Measurements from ENCODE around the gene UNC45B.

UNC45B gene

DNA sequence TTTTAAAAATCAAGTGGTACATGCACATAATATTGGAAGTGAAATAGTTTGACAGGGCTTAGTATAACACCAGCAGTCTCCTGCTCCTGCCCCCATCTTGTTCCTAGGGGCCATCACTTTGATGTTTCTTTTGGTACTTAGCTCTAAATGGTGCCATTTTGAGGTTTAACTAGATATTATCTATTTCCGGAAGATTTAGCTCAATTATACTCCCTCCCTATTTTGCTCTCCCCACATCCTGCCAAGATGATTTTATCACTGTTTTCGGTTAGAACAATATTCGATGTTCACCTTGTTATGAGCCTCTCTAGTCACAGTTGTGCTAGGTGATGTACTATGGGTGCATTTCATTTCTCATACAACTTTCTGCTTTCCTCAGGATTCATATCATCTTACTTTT, 66.6 kb downstream of the UNC45B start:
- Histone ChIP-seq H3K4me2 (ENCODE audit: low read length) (no peak overlapping the region), H3K27me3 (ENCODE audit: control insufficient read depth, low read length) (peaks cover 17% of the 10 kb centered on the region), H4K20me1 (ENCODE audit: control insufficient read depth, insufficient read depth, low read depth, low read length) (no peaks in the 10 kb centered on the region), H3F3A (ENCODE audit: control insufficient read depth, insufficient read depth) (no peaks in the 10 kb centered on the region), H3K9me3 (ENCODE audit: control insufficient read depth, insufficient read depth, low read length) (no peaks in the 10 kb centered on the region), H3K4me3 (ENCODE audit: low read length) (no peak overlapping the region), H3K4me1 (ENCODE audit: control insufficient read depth, low read length) (no peaks in the 10 kb centered on the region), H3K36me3 (ENCODE audit: control insufficient read depth, low read length) (no peaks in the 10 kb centered on the region), H3K79me2 (ENCODE audit: control insufficient read depth, low read length) (no peaks in the 10 kb centered on the region), H3K27ac (ENCODE audit: low read depth, low read length) (no peak overlapping the region), H3K9me2 (replicated peaks; ENCODE audit: control insufficient read depth, low read length) (no peaks in the 10 kb centered on the region)
- no peak for TF ChIP-seq EZH2phosphoT487 (IDR thresholded peaks at IDR 0.05; ENCODE audit: borderline replicate concordance, low read length)
- TF ChIP-seq, protein P1, sequence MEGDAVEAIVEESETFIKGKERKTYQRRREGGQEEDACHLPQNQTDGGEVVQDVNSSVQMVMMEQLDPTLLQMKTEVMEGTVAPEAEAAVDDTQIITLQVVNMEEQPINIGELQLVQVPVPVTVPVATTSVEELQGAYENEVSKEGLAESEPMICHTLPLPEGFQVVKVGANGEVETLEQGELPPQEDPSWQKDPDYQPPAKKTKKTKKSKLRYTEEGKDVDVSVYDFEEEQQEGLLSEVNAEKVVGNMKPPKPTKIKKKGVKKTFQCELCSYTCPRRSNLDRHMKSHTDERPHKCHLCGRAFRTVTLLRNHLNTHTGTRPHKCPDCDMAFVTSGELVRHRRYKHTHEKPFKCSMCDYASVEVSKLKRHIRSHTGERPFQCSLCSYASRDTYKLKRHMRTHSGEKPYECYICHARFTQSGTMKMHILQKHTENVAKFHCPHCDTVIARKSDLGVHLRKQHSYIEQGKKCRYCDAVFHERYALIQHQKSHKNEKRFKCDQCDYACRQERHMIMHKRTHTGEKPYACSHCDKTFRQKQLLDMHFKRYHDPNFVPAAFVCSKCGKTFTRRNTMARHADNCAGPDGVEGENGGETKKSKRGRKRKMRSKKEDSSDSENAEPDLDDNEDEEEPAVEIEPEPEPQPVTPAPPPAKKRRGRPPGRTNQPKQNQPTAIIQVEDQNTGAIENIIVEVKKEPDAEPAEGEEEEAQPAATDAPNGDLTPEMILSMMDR (IDR thresholded peaks at IDR 0.05; ENCODE audit: low read depth, low read length, poor library complexity, severe bottlenecking), result no peak

- H3K36me3 ChIP-seq (ENCODE audit: control insufficient read depth, low read length), result no peaks in the 10 kb centered on the region
- no peaks in the 10 kb centered on the region for H4K20me1 ChIP-seq (ENCODE audit: control insufficient read depth, insufficient read depth, low read depth, low read length)
- H3K9me2 ChIP-seq (replicated peaks; ENCODE audit: control insufficient read depth, low read length), result no peaks in the 10 kb centered on the region
- no peak overlapping the region for H3K27ac ChIP-seq (ENCODE audit: low read depth, low read length)
- H3K79me2 ChIP-seq (ENCODE audit: control insufficient read depth, low read length), result no peaks in the 10 kb centered on the region
- no peaks in the 10 kb centered on the region for H3K4me1 ChIP-seq (ENCODE audit: control insufficient read depth, low read length)
- no peak overlapping the region for H3K4me3 ChIP-seq (ENCODE audit: low read length)
- TF ChIP-seq, protein P1 (IDR thresholded peaks at IDR 0.05; ENCODE audit: low read depth, low read length, poor library complexity, severe bottlenecking), result no peak
- no peak for TF ChIP-seq EZH2phosphoT487 (IDR thresholded peaks at IDR 0.05; ENCODE audit: borderline replicate concordance, low read length)
- peaks cover 17% of the 10 kb centered on the region for H3K27me3 ChIP-seq (ENCODE audit: control insufficient read depth, low read length)
- H3K4me2 ChIP-seq (ENCODE audit: low read length), result no peak overlapping the region
- no peaks in the 10 kb centered on the region for H3F3A ChIP-seq (ENCODE audit: control insufficient read depth, insufficient read depth)
- no peaks in the 10 kb centered on the region for H3K9me3 ChIP-seq (ENCODE audit: control insufficient read depth, insufficient read depth, low read length)
Observed at GRCh38 chr17:35214631-35215273, 67.1 kb downstream of the UNC45B start.

DNA sequence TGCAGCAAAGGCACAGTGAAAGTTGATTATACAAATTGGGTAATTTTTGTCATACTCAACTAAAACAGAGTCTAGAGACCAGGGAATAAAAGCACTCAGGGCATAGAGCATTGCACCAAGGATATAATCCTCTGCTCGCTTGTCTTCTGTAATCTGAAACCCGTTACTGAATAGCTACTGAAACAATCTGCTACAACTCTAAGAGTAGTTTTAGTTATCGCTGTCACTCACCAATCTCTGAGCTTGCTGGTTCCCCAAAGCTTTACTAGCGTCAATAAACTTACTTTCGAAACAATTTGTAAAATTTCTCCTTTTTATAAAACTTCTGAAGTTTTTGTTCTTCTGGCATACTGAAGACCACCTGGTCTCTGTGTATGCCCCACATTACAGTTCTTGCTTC, 69.5 kb downstream of the UNC45B start:
- Histone ChIP-seq H3K79me2 (ENCODE audit: control insufficient read depth, low read length) (no peaks in the 10 kb centered on the region), H3K27me3 (ENCODE audit: control insufficient read depth, low read length) (peaks cover 17% of the 10 kb centered on the region), H3K9me3 (ENCODE audit: control insufficient read depth, insufficient read depth, low read length) (no peaks in the 10 kb centered on the region), H3K4me1 (ENCODE audit: control insufficient read depth, low read length) (no peaks in the 10 kb centered on the region), H3K27ac (ENCODE audit: low read depth, low read length) (no peak overlapping the region), H4K20me1 (ENCODE audit: control insufficient read depth, insufficient read depth, low read depth, low read length) (no peaks in the 10 kb centered on the region), H3F3A (ENCODE audit: control insufficient read depth, insufficient read depth) (no peaks in the 10 kb centered on the region), H3K4me3 (ENCODE audit: low read length) (no peak overlapping the region), H3K4me2 (ENCODE audit: low read length) (no peak overlapping the region), H3K9me2 (replicated peaks; ENCODE audit: control insufficient read depth, low read length) (no peaks in the 10 kb centered on the region), H3K36me3 (ENCODE audit: control insufficient read depth, low read length) (no peaks in the 10 kb centered on the region)
- TF ChIP-seq, protein P1 (IDR thresholded peaks at IDR 0.05; ENCODE audit: low read depth, low read length, poor library complexity, severe bottlenecking), result no peak
- TF ChIP-seq EZH2phosphoT487 (IDR thresholded peaks at IDR 0.05; ENCODE audit: borderline replicate concordance, low read length), result no peak

All from DOHH2 (cell line).